Duodenal mucosa (tissue), 2 donors: Measurements from ENCODE around the gene MICALL2.

Experiments
- H3K27ac ChIP-seq: one replicate; pipeline ENCODE4 v1.7.0; 2013; ENCODE audit warnings: low read depth, low read length
- H3K27me3 ChIP-seq, 2 donors: one replicate each; pipeline ENCODE4 v1.7.0; 2013; ENCODE audit warnings: low read length in 2 of 2, control low read depth in 1 of 2; ENCODE audit not compliant: insufficient read depth in 2 of 2, control insufficient read depth in 1 of 2
- H3K36me3 ChIP-seq, 2 donors: one replicate each; pipeline ENCODE4 v1.7.0; 2013; ENCODE audit warnings: low read length in 2 of 2, control low read depth in 1 of 2; ENCODE audit not compliant: insufficient read depth in 2 of 2, control insufficient read depth in 1 of 2
- H3K4me1 ChIP-seq, 2 donors: one replicate each; pipeline ENCODE4 v1.7.0; 2013; ENCODE audit warnings: low read length in 2 of 2, control low read depth in 1 of 2; ENCODE audit not compliant: insufficient read depth in 2 of 2, control insufficient read depth in 1 of 2
- H3K4me3 ChIP-seq, 2 donors: one replicate each; pipeline ENCODE4 v1.7.0; 2013; ENCODE audit warnings: low read length in 2 of 2, low read depth in 1 of 2
- H3K9ac ChIP-seq, 2 donors: one replicate each; pipeline ENCODE4 v1.7.0; 2013; ENCODE audit warnings: low read length in 2 of 2, low read depth in 1 of 2
- H3K9me3 ChIP-seq, 2 donors: one replicate each; pipeline ENCODE4 v1.7.0; 2013; ENCODE audit warnings: low read length in 2 of 2, control low read depth in 1 of 2; ENCODE audit not compliant: control insufficient read depth in 1 of 2

The MICALL2 gene

DNA sequence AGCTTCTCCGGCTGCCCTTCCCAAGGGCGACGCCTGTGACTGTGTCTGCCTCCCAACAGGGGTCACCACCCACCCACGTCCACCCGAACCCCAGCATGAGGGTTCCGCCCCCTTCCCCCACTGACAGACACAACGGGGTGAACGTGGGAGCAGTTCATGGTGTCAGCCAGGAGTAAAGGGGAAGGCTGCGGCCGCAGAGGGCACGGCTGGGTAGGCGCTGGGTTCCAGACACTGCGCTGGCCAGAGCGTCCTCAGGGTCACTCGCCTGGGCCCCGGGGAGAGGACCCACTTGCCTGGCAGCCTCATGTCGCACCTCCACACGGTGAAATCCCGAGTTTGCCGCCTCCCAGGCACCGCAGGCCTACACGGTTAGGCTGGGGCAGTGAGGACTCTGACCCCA, 23.8 kb upstream of the MICALL2 start:
- no peak overlapping the region for H3K9ac ChIP-seq
- H3K36me3 ChIP-seq, result peaks cover 18 to 85% of the 10 kb centered on the region in 2 donors
- no peaks in the 10 kb centered on the region for H3K9me3 ChIP-seq
- H3K4me3 ChIP-seq, result no peak overlapping the region
- H3K4me1 ChIP-seq, result no peaks in the 10 kb centered on the region
- no peak overlapping the region for H3K27ac ChIP-seq
- no peaks in the 10 kb centered on the region for H3K27me3 ChIP-seq

GRCh38 chr7:1481300-1481699, 22.0 kb upstream of the MICALL2 start:
- Histone ChIP-seq H3K27ac (no peak overlapping the region), H3K9me3 (no peaks in the 10 kb centered on the region), H3K4me3 (no peak overlapping the region), H3K9ac (no peak overlapping the region), H3K4me1 (no peaks in the 10 kb centered on the region), H3K27me3 (no peaks in the 10 kb centered on the region), H3K36me3 (peaks cover 8 to 84% of the 10 kb centered on the region in 2 donors)

DNA sequence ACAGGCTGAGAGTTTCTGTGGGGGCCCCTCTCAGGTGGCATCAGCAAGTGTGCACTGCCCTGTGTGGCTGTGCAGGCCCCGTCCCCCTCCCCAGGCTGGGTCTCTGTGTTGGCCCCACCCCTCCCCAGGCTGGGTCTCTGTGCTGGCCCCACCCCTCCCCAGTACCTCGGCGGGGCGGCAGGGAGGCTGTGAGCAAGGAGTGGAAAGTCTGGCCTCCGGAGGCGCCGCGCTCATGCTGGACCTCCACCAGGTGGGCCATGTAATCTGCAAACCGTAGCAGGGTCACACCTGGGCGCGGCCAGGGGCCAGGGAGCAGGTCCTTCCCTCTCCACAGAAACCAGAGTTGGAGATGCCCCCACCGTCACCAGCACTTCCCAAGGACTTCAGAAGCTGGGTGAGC, 21.4 kb upstream of the MICALL2 start:
- Histone ChIP-seq H3K36me3 (peaks cover 8 to 84% of the 10 kb centered on the region in 2 donors), H3K4me3 (no peak overlapping the region), H3K27ac (no peak overlapping the region), H3K9ac (no peak overlapping the region), H3K9me3 (no peaks in the 10 kb centered on the region), H3K4me1 (no peaks in the 10 kb centered on the region), H3K27me3 (no peaks in the 10 kb centered on the region)

- Histone ChIP-seq H3K4me1 (peaks cover 2 to 4% of the 10 kb centered on the region in 2 donors), H3K9me3 (no peaks in the 10 kb centered on the region), H3K36me3 (peaks cover 1 to 80% of the 10 kb centered on the region in 2 donors)
Measured at GRCh38 chr7:1479287-1479686, 20.0 kb upstream of the MICALL2 start.

DNA sequence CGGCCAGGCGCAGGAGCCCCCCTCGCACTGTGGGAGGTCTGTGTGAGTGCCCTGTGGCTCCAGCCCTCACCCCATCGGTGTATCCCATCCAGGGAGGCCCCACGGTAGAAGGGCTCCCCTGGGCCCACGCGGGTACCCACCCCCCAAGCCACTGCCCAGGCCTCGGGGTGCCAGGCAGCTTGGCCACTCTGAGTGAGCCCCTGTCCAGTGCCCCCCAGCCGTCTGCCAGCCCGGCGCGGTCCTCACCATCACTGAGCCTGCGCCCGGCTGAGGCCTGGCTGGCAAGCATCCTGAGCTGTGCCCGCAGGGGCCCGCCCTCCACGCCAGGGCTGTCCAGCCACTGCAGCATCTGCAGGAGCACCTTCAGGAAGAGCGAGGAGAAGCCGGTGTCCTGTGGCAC, 19.2 kb upstream of the MICALL2 start:
- Histone ChIP-seq H3K9ac (no peak overlapping the region), H3K27me3 (no peaks in the 10 kb centered on the region), H3K9me3 (no peaks in the 10 kb centered on the region), H3K27ac (no peak overlapping the region), H3K4me3 (no peak overlapping the region), H3K36me3 (peaks cover 0 to 76% of the 10 kb centered on the region in 2 donors), H3K4me1 (peaks cover 6 to 9% of the 10 kb centered on the region in 2 donors)

More at GRCh38 chr7:1479287-1479686, 20.0 kb upstream of the MICALL2 start:
- H3K9ac ChIP-seq, result no peak overlapping the region
- H3K27me3 ChIP-seq, result no peaks in the 10 kb centered on the region
- H3K27ac ChIP-seq, result no peak overlapping the region
- H3K4me3 ChIP-seq, result no peak overlapping the region

- Histone ChIP-seq H3K27me3 (no peaks in the 10 kb centered on the region), H3K9me3 (no peaks in the 10 kb centered on the region), H3K27ac (no peak overlapping the region), H3K4me1 (peaks cover 6 to 9% of the 10 kb centered on the region in 2 donors), H3K4me3 (no peak overlapping the region), H3K36me3 (peaks cover 0 to 75% of the 10 kb centered on the region in 2 donors), H3K9ac (no peak overlapping the region)
Measured at GRCh38 chr7:1476859-1477258, 17.6 kb upstream of the MICALL2 start.

DNA sequence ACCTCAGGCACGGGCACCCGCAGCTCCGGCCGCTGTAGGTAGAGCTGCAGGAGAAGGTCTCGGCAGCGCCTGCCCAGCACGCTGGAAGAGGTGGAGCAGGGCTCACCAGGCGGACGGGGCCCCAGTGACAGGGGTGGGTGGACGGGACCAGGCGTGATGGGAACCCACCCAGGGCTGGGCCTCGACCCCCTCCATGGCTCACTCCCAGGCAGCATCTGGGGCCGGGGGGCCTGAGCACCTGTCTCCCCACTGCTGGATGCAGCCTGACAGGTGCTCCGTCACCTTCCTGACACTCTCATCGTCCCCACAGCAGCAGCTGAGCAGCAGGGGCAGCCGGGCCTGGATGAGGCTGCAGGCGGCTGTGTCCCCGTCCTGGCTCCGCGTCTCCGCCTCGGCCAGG, 16.7 kb upstream of the MICALL2 start:
- Histone ChIP-seq H3K27ac (no peak overlapping the region), H3K9me3 (no peaks in the 10 kb centered on the region), H3K4me1 (peaks cover 6 to 9% of the 10 kb centered on the region in 2 donors), H3K36me3 (peaks cover 3 to 73% of the 10 kb centered on the region in 2 donors), H3K27me3 (no peaks in the 10 kb centered on the region), H3K9ac (no peak overlapping the region), H3K4me3 (no peak overlapping the region)

GRCh38 chr7:1475393-1475792, 16.1 kb upstream of the MICALL2 start:
- peaks cover 7 to 78% of the 10 kb centered on the region in 2 donors for H3K36me3 ChIP-seq

GRCh38 chr7:1474736-1475135, 15.5 kb upstream of the MICALL2 start:
- Histone ChIP-seq H3K36me3 (peaks cover 7 to 78% of the 10 kb centered on the region in 2 donors), H3K4me1 (peaks cover 6 to 9% of the 10 kb centered on the region in 2 donors), H3K27me3 (no peaks in the 10 kb centered on the region), H3K4me3 (no peak overlapping the region), H3K9me3 (no peaks in the 10 kb centered on the region), H3K9ac (no peak overlapping the region), H3K27ac (no peak overlapping the region)

More at GRCh38 chr7:1475393-1475792, 16.1 kb upstream of the MICALL2 start:
- H3K27ac ChIP-seq, result no peak overlapping the region
- H3K9ac ChIP-seq, result no peak overlapping the region
- H3K4me3 ChIP-seq, result no peak overlapping the region
- no peaks in the 10 kb centered on the region for H3K9me3 ChIP-seq
- peaks cover 6 to 9% of the 10 kb centered on the region in 2 donors for H3K4me1 ChIP-seq
- no peaks in the 10 kb centered on the region for H3K27me3 ChIP-seq

GRCh38 chr7:1473864-1474512, 14.7 kb upstream of the MICALL2 start:
- peak overlapping the region in 1 of 2 donors; percentile 38 for H3K9ac ChIP-seq
- H3K27ac ChIP-seq, result no peak overlapping the region
- no peak overlapping the region for H3K4me3 ChIP-seq
- peaks cover 6 to 9% of the 10 kb centered on the region in 2 donors for H3K4me1 ChIP-seq
- no peaks in the 10 kb centered on the region for H3K9me3 ChIP-seq
- H3K27me3 ChIP-seq, result no peaks in the 10 kb centered on the region
- H3K36me3 ChIP-seq, result peaks cover 7 to 73% of the 10 kb centered on the region in 2 donors
